GM08714 (cell line): Measurements from ENCODE around the gene AXDND1.
A peak's percentile ranks its signal among the peaks of the same experiment; 100 is the strongest.
"Not testable (repeated sequence)": the region's sequence is repeated elsewhere in the genome, so short reads cannot be mapped to it uniquely, and the experiment has no call there.

Experiments
- H3K4me3 ChIP-seq: fragments of 200-500 bp; sonication (Bioruptor generic); 2 replicates; pipeline ENCODE4 v1.5.1; 2014; ENCODE audit warnings: mild to moderate bottlenecking, low read length, inconsistent platforms
- ZNF274 ChIP-seq: IDR thresholded peaks from 2 replicates; pipeline ENCODE4 v1.6.1; 2012; ENCODE audit warnings: mild to moderate bottlenecking, low read depth, low read length

The AXDND1 gene

DNA sequence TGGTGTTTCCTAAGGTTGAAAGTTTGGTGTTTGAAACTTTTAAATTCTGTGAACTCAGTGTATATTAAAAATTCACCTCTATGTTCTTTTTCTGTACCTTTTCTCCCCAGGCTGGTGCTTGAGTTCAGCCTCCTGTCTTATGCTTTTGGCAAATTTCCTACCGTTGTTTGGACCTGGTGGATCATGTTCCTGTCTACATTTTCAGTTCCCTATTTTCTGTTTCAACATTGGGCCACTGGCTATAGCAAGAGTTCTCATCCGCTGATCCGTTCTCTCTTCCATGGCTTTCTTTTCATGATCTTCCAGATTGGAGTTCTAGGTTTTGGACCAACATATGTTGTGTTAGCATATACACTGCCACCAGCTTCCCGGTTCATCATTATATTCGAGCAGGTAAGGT lies 24.9 kb upstream of the AXDND1 start:
- no peak for TF ChIP-seq ZNF274
- no peak overlapping the region for H3K4me3 ChIP-seq

GRCh38 chr1:179341943-179342547 lies 23.7 kb upstream of the AXDND1 start:
- no peak overlapping the region for H3K4me3 ChIP-seq
- TF ChIP-seq ZNF274 = no peak

DNA sequence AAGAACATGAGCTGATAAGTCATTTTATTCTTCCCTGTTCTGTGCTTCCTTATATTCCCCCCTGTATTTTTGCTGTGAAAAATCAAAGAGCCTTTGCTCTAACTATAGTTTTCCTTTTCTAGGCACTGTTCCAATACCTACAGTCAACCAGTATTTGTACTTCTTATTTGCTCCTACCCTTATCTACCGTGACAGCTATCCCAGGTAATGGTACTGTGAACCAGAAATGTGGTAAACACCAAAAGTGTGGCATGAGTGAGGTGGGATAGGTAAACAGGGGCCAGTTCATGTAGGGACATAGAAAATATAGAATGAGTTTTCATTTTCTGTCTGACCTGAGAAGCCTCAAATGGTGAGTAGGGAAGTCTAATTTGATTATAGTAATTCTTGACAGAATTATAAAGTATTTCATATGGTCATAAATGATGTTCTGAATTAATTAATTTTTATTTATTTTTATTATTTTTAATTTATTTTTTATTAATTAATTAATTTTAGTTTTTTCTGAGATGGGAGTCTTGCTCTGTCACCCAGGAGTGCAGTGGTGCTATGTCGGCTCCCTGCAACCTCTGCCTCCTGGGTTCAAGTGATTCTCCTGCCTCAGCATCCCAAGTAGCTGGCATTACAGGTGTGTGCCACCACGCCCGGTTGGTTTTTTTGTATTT lies 22.9 kb upstream of the AXDND1 start:
- TF ChIP-seq ZNF274 = no peak

GRCh38 chr1:179351281-179351680 lies 14.5 kb upstream of the AXDND1 start:
- TF ChIP-seq ZNF274 = no peak
- H3K4me3 ChIP-seq = no peak overlapping the region

More for the DNA sequence above, 22.9 kb upstream of the AXDND1 start:
- H3K4me3 ChIP-seq = no peak overlapping the region

DNA sequence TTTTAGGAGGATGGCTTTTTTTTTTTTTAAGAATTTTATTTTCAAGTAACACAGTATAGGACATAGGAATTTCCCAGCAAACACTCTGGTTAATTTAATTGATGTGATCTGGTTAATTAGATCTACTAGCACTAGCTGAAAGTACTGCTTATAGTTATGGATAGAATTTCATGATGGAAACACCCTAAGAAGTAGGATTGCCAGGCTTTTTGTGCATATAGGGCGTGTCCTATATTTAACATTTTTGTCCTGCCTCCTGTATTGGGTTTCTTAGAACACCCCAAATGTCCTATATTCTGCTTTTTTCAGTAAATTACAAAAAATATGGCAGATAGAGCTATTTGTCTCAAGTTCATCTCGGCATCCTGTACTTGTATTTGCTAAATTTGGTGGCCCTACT lies 13.5 kb upstream of the AXDND1 start:
- no peak overlapping the region for H3K4me3 ChIP-seq

GRCh38 chr1:179353546-179353945 lies 12.2 kb upstream of the AXDND1 start:
- no peak overlapping the region for H3K4me3 ChIP-seq
- TF ChIP-seq ZNF274 = no peak

More for the DNA sequence above, 13.5 kb upstream of the AXDND1 start:
- no peak for TF ChIP-seq ZNF274

GRCh38 chr1:179361631-179362030 lies 4.1 kb upstream of the AXDND1 start:
- not testable (repeated sequence) for H3K4me3 ChIP-seq

DNA sequence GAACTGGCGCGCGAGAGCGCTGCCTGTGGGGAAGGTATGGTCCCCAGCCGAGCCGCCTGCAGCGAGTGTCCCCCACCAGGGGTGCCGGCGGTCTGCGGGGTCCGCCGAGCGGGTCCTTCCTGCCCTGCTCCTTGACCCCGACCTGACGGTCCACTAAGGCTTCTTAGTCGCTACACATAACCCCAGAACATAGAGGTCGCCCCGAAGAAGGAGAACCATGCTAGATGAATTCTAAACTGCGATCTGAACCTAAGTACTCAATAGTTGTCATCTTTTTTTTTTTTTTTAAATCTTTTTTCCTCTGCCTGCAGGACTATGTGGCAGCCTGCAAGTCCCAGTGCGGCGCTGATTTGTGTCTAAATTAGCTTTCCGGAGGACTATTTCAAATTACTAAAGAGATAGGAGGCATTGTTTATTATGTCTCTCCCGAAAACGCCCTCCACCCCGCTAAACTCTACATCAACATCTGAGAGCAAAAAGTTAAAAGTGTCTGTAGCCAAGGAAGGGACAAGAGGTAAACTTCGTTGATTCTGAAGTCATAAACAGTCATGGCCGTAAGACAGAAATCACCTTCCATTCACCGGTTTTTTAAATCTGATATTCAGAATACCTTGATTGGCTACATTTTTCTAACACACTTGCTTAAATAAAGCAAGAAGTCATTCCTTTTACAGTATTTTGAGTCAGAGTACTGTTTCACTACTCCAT lies 476 bp downstream of the AXDND1 start:
- no peak for TF ChIP-seq ZNF274
- peak overlapping the region; percentile 89 for H3K4me3 ChIP-seq

DNA sequence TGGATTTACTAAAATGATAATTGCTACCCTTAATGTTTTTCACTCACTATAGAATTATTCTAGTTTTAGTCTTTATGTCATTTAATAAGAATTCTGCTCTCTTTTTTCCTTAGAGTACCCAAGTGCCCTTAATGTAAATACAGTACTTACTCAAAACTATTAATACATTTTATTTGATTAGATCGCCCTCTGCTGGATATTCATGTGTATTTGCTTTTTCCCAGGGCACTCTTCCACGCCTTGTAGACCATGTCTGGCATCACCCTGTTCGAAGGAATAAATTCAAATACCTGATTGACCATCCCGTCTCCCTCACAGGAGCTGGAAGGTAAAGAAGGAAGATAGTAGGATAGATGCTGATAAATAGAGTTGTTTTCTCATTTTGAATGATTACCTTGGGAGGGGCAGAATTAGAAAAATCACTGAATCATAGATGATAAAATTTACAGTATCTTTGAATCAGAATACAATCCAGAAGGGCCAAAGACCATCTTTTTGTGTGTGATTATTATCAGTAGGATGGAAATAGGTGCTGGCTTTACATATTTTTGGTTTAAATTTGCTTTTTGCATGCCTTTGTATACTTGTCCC lies 4.1 kb downstream of the AXDND1 start:
- TF ChIP-seq ZNF274 = no peak
- no peak overlapping the region for H3K4me3 ChIP-seq

- no peak for TF ChIP-seq ZNF274
- H3K4me3 ChIP-seq = no peak overlapping the region
Measured at GRCh38 chr1:179372160-179372559, 6.4 kb downstream of the AXDND1 start.

DNA sequence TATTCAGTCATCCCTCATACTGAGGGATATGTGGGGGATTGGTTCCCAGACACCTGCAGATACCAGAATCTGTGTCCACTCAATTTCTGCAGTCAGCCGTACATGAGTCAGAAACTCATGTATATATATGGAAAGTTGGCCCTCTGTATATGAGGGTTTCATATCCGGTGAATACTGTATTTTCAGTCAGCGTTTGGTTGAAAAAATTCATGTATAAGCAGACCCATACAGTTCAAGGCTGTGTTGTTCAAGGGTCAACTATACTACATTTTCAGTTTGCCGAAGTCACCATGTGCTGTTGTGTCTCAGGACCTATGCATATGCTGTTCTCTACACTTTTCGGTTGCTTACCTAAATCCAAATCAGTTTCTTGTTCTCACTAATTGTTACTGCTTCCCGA lies 10.5 kb downstream of the AXDND1 start:
- no peak for TF ChIP-seq ZNF274
- H3K4me3 ChIP-seq = no peak overlapping the region

DNA sequence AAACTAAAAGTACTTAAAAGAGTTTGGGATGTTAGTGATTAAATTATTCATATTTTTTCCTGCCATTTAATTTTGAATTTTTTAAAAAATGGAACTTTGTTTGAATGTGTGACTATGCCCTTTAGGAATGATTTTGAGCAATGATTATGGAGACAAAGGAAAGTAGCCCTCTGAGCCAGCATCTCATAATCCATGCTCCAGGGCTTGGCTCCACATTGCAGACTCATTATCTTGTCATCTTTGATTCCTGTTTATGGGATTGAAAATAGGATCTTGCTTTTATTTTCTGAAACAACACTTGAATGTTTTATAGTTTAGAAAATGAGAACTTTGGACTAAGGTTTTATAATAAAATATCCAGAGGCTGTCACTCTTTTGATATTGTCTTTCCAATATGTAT lies 14.5 kb downstream of the AXDND1 start:
- H3K4me3 ChIP-seq = no peak overlapping the region
- TF ChIP-seq ZNF274 = no peak

DNA sequence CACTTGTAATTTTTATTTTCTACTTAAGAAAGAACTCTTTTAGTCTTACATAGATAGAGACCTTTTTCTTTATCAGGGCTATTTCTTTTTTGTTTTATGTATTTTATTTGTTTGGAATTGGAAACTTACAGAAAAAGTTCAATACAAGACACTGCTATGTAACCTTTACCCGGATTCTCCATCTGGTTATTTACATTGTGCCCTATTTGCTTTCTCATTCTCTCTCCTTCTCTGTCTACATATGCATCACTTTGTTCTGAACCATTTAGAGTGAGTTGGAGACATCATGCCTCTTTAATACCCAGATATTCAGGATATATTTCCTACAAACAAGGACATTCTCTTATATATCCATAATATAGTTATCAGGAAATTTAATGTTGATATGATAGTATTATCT lies 18.3 kb downstream of the AXDND1 start:
- H3K4me3 ChIP-seq = no peak overlapping the region
- no peak for TF ChIP-seq ZNF274

GRCh38 chr1:179385510-179385909 lies 19.7 kb downstream of the AXDND1 start:
- no peak for TF ChIP-seq ZNF274

GRCh38 chr1:179393721-179394120 lies 27.9 kb downstream of the AXDND1 start:
- no peak for TF ChIP-seq ZNF274
- H3K4me3 ChIP-seq = no peak overlapping the region

More at GRCh38 chr1:179385510-179385909, 19.7 kb downstream of the AXDND1 start:
- H3K4me3 ChIP-seq = no peak overlapping the region

GRCh38 chr1:179399399-179399798 lies 33.6 kb downstream of the AXDND1 start:
- H3K4me3 ChIP-seq = not testable (repeated sequence)

DNA sequence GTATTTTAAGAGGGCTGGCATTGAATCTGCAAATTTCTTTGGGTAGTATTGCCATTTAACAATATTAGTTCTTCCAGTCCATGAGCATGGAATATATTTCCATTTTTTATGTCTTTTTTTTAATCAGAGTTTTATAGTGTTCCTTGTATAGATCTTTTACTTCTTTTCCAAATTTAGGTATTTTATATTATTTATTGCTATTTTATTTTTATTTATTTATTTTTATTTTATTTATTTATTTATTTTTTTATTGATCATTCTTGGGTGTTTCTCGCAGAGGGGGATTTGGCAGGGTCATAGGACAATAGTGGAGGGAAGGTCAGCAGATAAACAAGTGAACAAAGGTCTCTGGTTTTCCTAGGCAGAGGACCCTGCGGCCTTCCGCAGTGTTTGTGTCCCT lies 52.0 kb downstream of the AXDND1 start:
- H3K4me3 ChIP-seq = not testable (repeated sequence)

DNA sequence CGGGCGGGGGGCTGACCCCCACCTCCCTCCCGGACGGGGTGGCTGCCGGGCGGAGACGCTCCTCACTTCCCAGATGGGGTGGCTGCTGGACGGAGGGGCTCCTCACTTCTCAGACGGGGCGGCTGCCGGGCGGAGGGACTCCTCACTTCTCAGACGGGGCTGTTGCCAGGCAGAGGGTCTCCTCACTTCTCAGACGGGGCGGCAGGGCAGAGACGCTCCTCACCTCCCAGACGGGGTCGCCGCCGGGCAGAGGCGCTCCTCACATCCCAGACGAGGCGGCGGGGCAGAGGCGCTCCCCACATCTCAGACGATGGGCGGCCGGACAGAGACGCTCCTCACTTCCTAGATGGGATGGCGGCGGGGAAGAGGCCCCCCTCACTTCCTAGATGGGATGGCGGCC lies 52.9 kb downstream of the AXDND1 start:
- H3K4me3 ChIP-seq = not testable (repeated sequence)
